ENCODE measurements around the gene HMG20B.

Gene HMG20B

GRCh38 chr19:3585301-3586126 is 12.8 kb downstream of the HMG20B start, which contains the start of gene GIPC3:
Gene GIPC3, plus strand, starts transcription at chr19:3585478. Its CDS starts 120 bp downstream, at chr19:3585598.
- no peak for DNase-seq (ENCODE audit: low read depth, low spot score)
- POLR2A ChIA-PET: no interaction called here
- peak within 1 kb of the TSS; percentile 36 for H3K4me3 ChIP-seq (ENCODE audit: low read depth, low read length)
- no peak for TF ChIP-seq CTCF (IDR thresholded peaks at IDR 0.05; ENCODE audit: insufficient read depth, low read length, missing control alignments)
- CTCF ChIA-PET: interaction anchor here (0.5 to 3.1 kb wide), 11 partner anchors 10 to 58 kb away, joined by 3 to 12 read pairs (median 4); no protein-coding TSS in a partner anchor

- CTCF ChIA-PET: interaction anchor here (1.0 to 3.1 kb wide), 9 partner anchors 10 to 40 kb away, joined by 3 to 12 read pairs (median 5); partner anchors contain the start of gene TBXA2R
- peak overlapping the region; percentile 36 for H3K4me3 ChIP-seq (ENCODE audit: low read depth, low read length)
- no peak for DNase-seq (ENCODE audit: low read depth, low spot score)
- POLR2A ChIA-PET: no interaction called here
- peak; percentile 27 for TF ChIP-seq CTCF (IDR thresholded peaks at IDR 0.05; ENCODE audit: insufficient read depth, low read length, missing control alignments)
Observed at GRCh38 chr19:3586127-3586626, 13.4 kb downstream of the HMG20B start.

- TF ChIP-seq CTCF (IDR thresholded peaks at IDR 0.05; ENCODE audit: insufficient read depth, low read length, missing control alignments): no peak
- H3K4me3 ChIP-seq (ENCODE audit: low read depth, low read length): no peak overlapping the region
- no peak for DNase-seq (ENCODE audit: low read depth, low spot score)
- POLR2A ChIA-PET: no interaction called here
- CTCF ChIA-PET: interaction anchor here (1.5 to 3.1 kb wide), 5 partner anchors 9 to 39 kb away, joined by 3 to 12 read pairs (median 7); partner anchors contain the start of gene TBXA2R
Observed at GRCh38 chr19:3586707-3587346, 14.1 kb downstream of the HMG20B start.

- no peak overlapping the region for H3K4me3 ChIP-seq (ENCODE audit: low read depth, low read length)
- TF ChIP-seq CTCF (IDR thresholded peaks at IDR 0.05; ENCODE audit: insufficient read depth, low read length, missing control alignments): no peak
- CTCF ChIA-PET: no interaction called here
- no peak for DNase-seq (ENCODE audit: low read depth, low spot score)
- POLR2A ChIA-PET: no interaction called here
Observed at GRCh38 chr19:3589439-3589838, 16.7 kb downstream of the HMG20B start.

- no peak overlapping the region for H3K4me3 ChIP-seq (ENCODE audit: low read depth, low read length)
- POLR2A ChIA-PET: no interaction called here
- no peak for DNase-seq (ENCODE audit: low read depth, low spot score)
- no peak for TF ChIP-seq CTCF (IDR thresholded peaks at IDR 0.05; ENCODE audit: insufficient read depth, low read length, missing control alignments)
- CTCF ChIA-PET: no interaction called here
Observed at GRCh38 chr19:3589949-3590348, 17.2 kb downstream of the HMG20B start.
